ENCODE data around the gene GSG1L. TPM values are rescaled to one million over a fixed set of nuclear protein-coding genes. Genes with fewer than 3 reads are reported as not detected.

Gene GSG1L
- total RNA-seq, 3 donors from 2014 or later, result not detected

GRCh38 chr16:28086186-28087139, 22.9 kb upstream of the GSG1L start:
- Mint-ChIP-seq H3K36me3 (ENCODE audit: insufficient read depth) (no peaks in the 10 kb centered on the region), H3K4me3 (no peak overlapping the region), H3K4me1 (ENCODE audit: low read depth) (no peaks in the 10 kb centered on the region), H3K27me3 (ENCODE audit: low read depth) (no peaks in the 10 kb centered on the region), H3K9me3 (no peaks in the 10 kb centered on the region)
- ATAC-seq (no peak), DNase-seq (no peak)

- no peak for ATAC-seq
- H3K36me3 Mint-ChIP-seq (ENCODE audit: insufficient read depth), result no peaks in the 10 kb centered on the region
- no peaks in the 10 kb centered on the region for H3K27me3 Mint-ChIP-seq (ENCODE audit: low read depth)
- no peak overlapping the region for H3K4me3 Mint-ChIP-seq
- no peaks in the 10 kb centered on the region for H3K9me3 Mint-ChIP-seq
- no peak for DNase-seq
- no peaks in the 10 kb centered on the region for H3K4me1 Mint-ChIP-seq (ENCODE audit: low read depth)
Observed at GRCh38 chr16:28085389-28086171, 22.1 kb upstream of the GSG1L start.

GRCh38 chr16:28084209-28084608, 20.7 kb upstream of the GSG1L start:
- ATAC-seq (no peak), DNase-seq (no peak)
- H3K4me1 Mint-ChIP-seq (ENCODE audit: low read depth), result no peaks in the 10 kb centered on the region
- H3K36me3 Mint-ChIP-seq (ENCODE audit: insufficient read depth), result no peaks in the 10 kb centered on the region
- no peaks in the 10 kb centered on the region for H3K9me3 Mint-ChIP-seq
- no peaks in the 10 kb centered on the region for H3K27me3 Mint-ChIP-seq (ENCODE audit: low read depth)
- no peak overlapping the region for H3K4me3 Mint-ChIP-seq

GRCh38 chr16:28082624-28083023, 19.1 kb upstream of the GSG1L start:
- H3K27me3 Mint-ChIP-seq (ENCODE audit: low read depth), result no peaks in the 10 kb centered on the region
- H3K9me3 Mint-ChIP-seq, result no peaks in the 10 kb centered on the region
- no peak for DNase-seq

GRCh38 chr16:28081391-28081968, 18.0 kb upstream of the GSG1L start:
- H3K4me3 Mint-ChIP-seq, result no peak overlapping the region
- ATAC-seq (no peak), DNase-seq (no peak)

More at GRCh38 chr16:28082624-28083023, 19.1 kb upstream of the GSG1L start:
- ATAC-seq, result no peak
- Mint-ChIP-seq H3K36me3 (ENCODE audit: insufficient read depth) (no peaks in the 10 kb centered on the region), H3K4me1 (ENCODE audit: low read depth) (no peaks in the 10 kb centered on the region), H3K4me3 (no peak overlapping the region)

GRCh38 chr16:28078261-28078660, 14.7 kb upstream of the GSG1L start:
- H3K36me3 Mint-ChIP-seq (ENCODE audit: insufficient read depth), result no peaks in the 10 kb centered on the region
- no peaks in the 10 kb centered on the region for H3K27me3 Mint-ChIP-seq (ENCODE audit: low read depth)
- H3K9me3 Mint-ChIP-seq, result no peaks in the 10 kb centered on the region
- DNase-seq (no peak), ATAC-seq (no peak)
- H3K4me1 Mint-ChIP-seq (ENCODE audit: low read depth), result no peaks in the 10 kb centered on the region
- H3K4me3 Mint-ChIP-seq, result no peak overlapping the region

More at GRCh38 chr16:28081391-28081968, 18.0 kb upstream of the GSG1L start:
- H3K36me3 Mint-ChIP-seq (ENCODE audit: insufficient read depth), result no peaks in the 10 kb centered on the region
- no peaks in the 10 kb centered on the region for H3K9me3 Mint-ChIP-seq
- H3K4me1 Mint-ChIP-seq (ENCODE audit: low read depth), result no peaks in the 10 kb centered on the region
- H3K27me3 Mint-ChIP-seq (ENCODE audit: low read depth), result no peaks in the 10 kb centered on the region

- H3K36me3 Mint-ChIP-seq (ENCODE audit: insufficient read depth), result no peaks in the 10 kb centered on the region
- peaks cover 3% of the 10 kb centered on the region for H3K27me3 Mint-ChIP-seq (ENCODE audit: low read depth)
- H3K4me3 Mint-ChIP-seq, result no peak overlapping the region
- ATAC-seq (no peak), DNase-seq (no peak)
- no peaks in the 10 kb centered on the region for H3K9me3 Mint-ChIP-seq
- no peaks in the 10 kb centered on the region for H3K4me1 Mint-ChIP-seq (ENCODE audit: low read depth)
Observed at GRCh38 chr16:28073836-28074235, 10.3 kb upstream of the GSG1L start.

- Mint-ChIP-seq H3K4me3 (no peak overlapping the region), H3K9me3 (no peaks in the 10 kb centered on the region), H3K36me3 (ENCODE audit: insufficient read depth) (no peaks in the 10 kb centered on the region), H3K27me3 (ENCODE audit: low read depth) (peaks cover 3% of the 10 kb centered on the region), H3K4me1 (ENCODE audit: low read depth) (no peaks in the 10 kb centered on the region)
- DNase-seq (no peak), ATAC-seq (no peak)
Observed at GRCh38 chr16:28072087-28072486, 8.6 kb upstream of the GSG1L start.

GRCh38 chr16:28069971-28070794, 6.7 kb upstream of the GSG1L start:
- H3K36me3 Mint-ChIP-seq (ENCODE audit: insufficient read depth), result no peaks in the 10 kb centered on the region
- no peaks in the 10 kb centered on the region for H3K4me1 Mint-ChIP-seq (ENCODE audit: low read depth)
- DNase-seq (no peak), ATAC-seq (no peak)
- H3K9me3 Mint-ChIP-seq, result no peaks in the 10 kb centered on the region
- H3K4me3 Mint-ChIP-seq, result no peak overlapping the region
- H3K27me3 Mint-ChIP-seq (ENCODE audit: low read depth), result peaks cover 13% of the 10 kb centered on the region

GRCh38 chr16:28068976-28069375, 5.5 kb upstream of the GSG1L start:
- no peaks in the 10 kb centered on the region for H3K4me1 Mint-ChIP-seq (ENCODE audit: low read depth)
- DNase-seq, result no peak
- no peaks in the 10 kb centered on the region for H3K36me3 Mint-ChIP-seq (ENCODE audit: insufficient read depth)
- H3K27me3 Mint-ChIP-seq (ENCODE audit: low read depth), result peaks cover 24% of the 10 kb centered on the region
- ATAC-seq, result no peak
- no peak overlapping the region for H3K4me3 Mint-ChIP-seq
- H3K9me3 Mint-ChIP-seq, result no peaks in the 10 kb centered on the region

GRCh38 chr16:28067604-28068379, 4.3 kb upstream of the GSG1L start:
- peaks cover 24% of the 10 kb centered on the region for H3K27me3 Mint-ChIP-seq (ENCODE audit: low read depth)

GRCh38 chr16:28064706-28065249, 1.3 kb upstream of the GSG1L start:
- Mint-ChIP-seq H3K4me3 (no peak overlapping the region), H3K36me3 (ENCODE audit: insufficient read depth) (no peaks in the 10 kb centered on the region), H3K27me3 (ENCODE audit: low read depth) (peaks cover 43% of the 10 kb centered on the region), H3K4me1 (ENCODE audit: low read depth) (peaks cover 2% of the 10 kb centered on the region), H3K9me3 (no peaks in the 10 kb centered on the region)
- no peak for ATAC-seq
- DNase-seq, result no peak

More at GRCh38 chr16:28067604-28068379, 4.3 kb upstream of the GSG1L start:
- Mint-ChIP-seq H3K9me3 (no peaks in the 10 kb centered on the region), H3K4me3 (no peak overlapping the region), H3K36me3 (ENCODE audit: insufficient read depth) (no peaks in the 10 kb centered on the region), H3K4me1 (ENCODE audit: low read depth) (no peaks in the 10 kb centered on the region)
- DNase-seq (no peak), ATAC-seq (no peak)

GRCh38 chr16:28064150-28064549, 636 bp upstream of the GSG1L start:
- H3K27me3 Mint-ChIP-seq (ENCODE audit: low read depth), result peaks cover 48% of the 10 kb centered on the region
- H3K36me3 Mint-ChIP-seq (ENCODE audit: insufficient read depth), result no peaks in the 10 kb centered on the region
- no peaks in the 10 kb centered on the region for H3K9me3 Mint-ChIP-seq
- ATAC-seq (no peak), DNase-seq (no peak)
- H3K4me3 Mint-ChIP-seq, result no peak overlapping the region
- H3K4me1 Mint-ChIP-seq (ENCODE audit: low read depth), result peaks cover 2% of the 10 kb centered on the region
